ENCODE results near the gene SMTNL1.

The SMTNL1 gene

GRCh38 chr11:57536947-57537619 lies at the start of gene SMTNL1:
TSS of gene SMTNL1 (plus strand) at chr11:57537595. CDS start at chr11:57542643, 5,048 bp downstream.
- no peak for DNase-seq (ENCODE audit: low read depth in 2 of 3, low spot score in 1 of 3)

- DNase-seq (ENCODE audit: low read depth in 2 of 3, low spot score in 1 of 3), result no peak
Observed at GRCh38 chr11:57487920-57488659, 49.3 kb upstream of the SMTNL1 start.

GRCh38 chr11:57490456-57491248 lies 46.7 kb upstream of the SMTNL1 start:
- no peak for DNase-seq (ENCODE audit: low read depth in 2 of 3, low spot score in 1 of 3)

GRCh38 chr11:57491371-57492061 lies 45.9 kb upstream of the SMTNL1 start:
- DNase-seq (ENCODE audit: low read depth in 2 of 3, low spot score in 1 of 3), result no peak

GRCh38 chr11:57493507-57494503 lies 43.6 kb upstream of the SMTNL1 start:
- peak in 2 of 3 donors; percentile 59 to 79 for DNase-seq (ENCODE audit: low read depth in 2 of 3, low spot score in 1 of 3)

GRCh38 chr11:57496109-57496820 lies 41.1 kb upstream of the SMTNL1 start:
- no peak for DNase-seq (ENCODE audit: low read depth in 2 of 3, low spot score in 1 of 3)

- no peak for DNase-seq (ENCODE audit: low read depth in 2 of 3, low spot score in 1 of 3)
Observed at GRCh38 chr11:57497303-57498247, 39.8 kb upstream of the SMTNL1 start.

GRCh38 chr11:57498540-57498939 lies 38.9 kb upstream of the SMTNL1 start:
- DNase-seq (ENCODE audit: low read depth in 2 of 3, low spot score in 1 of 3), result no peak

GRCh38 chr11:57499413-57499982 lies 37.9 kb upstream of the SMTNL1 start:
- DNase-seq (ENCODE audit: low read depth in 2 of 3, low spot score in 1 of 3), result no peak

- no peak for DNase-seq (ENCODE audit: low read depth in 2 of 3, low spot score in 1 of 3)
Observed at GRCh38 chr11:57499983-57500461, 37.4 kb upstream of the SMTNL1 start.

- no peak for DNase-seq (ENCODE audit: low read depth in 2 of 3, low spot score in 1 of 3)
Observed at GRCh38 chr11:57500515-57500914, 36.9 kb upstream of the SMTNL1 start.

- no peak for DNase-seq (ENCODE audit: low read depth in 2 of 3, low spot score in 1 of 3)
Observed at GRCh38 chr11:57500926-57501325, 36.5 kb upstream of the SMTNL1 start.

GRCh38 chr11:57501953-57502352 lies 35.4 kb upstream of the SMTNL1 start:
- DNase-seq (ENCODE audit: low read depth in 2 of 3, low spot score in 1 of 3), result no peak

- DNase-seq (ENCODE audit: low read depth in 2 of 3, low spot score in 1 of 3), result no peak
Observed at GRCh38 chr11:57502376-57502775, 35.0 kb upstream of the SMTNL1 start.

GRCh38 chr11:57502870-57503269 lies 34.5 kb upstream of the SMTNL1 start:
- no peak for DNase-seq (ENCODE audit: low read depth in 2 of 3, low spot score in 1 of 3)

GRCh38 chr11:57504511-57504910 lies 32.9 kb upstream of the SMTNL1 start:
- DNase-seq (ENCODE audit: low read depth in 2 of 3, low spot score in 1 of 3), result no peak

- no peak for DNase-seq (ENCODE audit: low read depth in 2 of 3, low spot score in 1 of 3)
Observed at GRCh38 chr11:57506522-57506921, 30.9 kb upstream of the SMTNL1 start.

Measured in stimulated activated CD4-positive, alpha-beta T cell treated with anti-CD3 and anti-CD28 coated beads, Interleukin-12 subunit alpha, Interleukin-12 subunit beta, amount 100 ng/mL, for 48 hours (primary cell).